ENCODE measurements around the gene SPCS2. TPM values are rescaled to one million over a fixed set of nuclear protein-coding genes. Genes with fewer than 3 reads are reported as not detected.

SPCS2 gene
- total and polyA plus RNA-seq, 2 donors (not counting 3 experiments of a cell fraction or from before 2014, with no cell fraction given), result 88.9 to 140 TPM

GRCh38 chr11:74980634-74981033 lies 31.6 kb downstream of the SPCS2 start:
- Histone ChIP-seq H3K79me2 (ENCODE audit: control insufficient read depth, insufficient read depth, low read length) (no peaks in the 10 kb centered on the region), H3K9ac (replicated peaks; ENCODE audit: extremely low read depth, insufficient read depth, low read length) (no peak overlapping the region), H3K4me3 (replicated peaks in 1 of 3; ENCODE audit: insufficient read depth in 1 of 3, low read depth in 1 of 3, low read length in 3 of 3) (no peak overlapping the region), H3K27me3 (ENCODE audit: control insufficient read depth in 2 of 2, insufficient read depth in 2 of 2, low read length in 2 of 2) (no peaks in the 10 kb centered on the region), H3K27ac (ENCODE audit: insufficient read depth, low read depth, low read length) (no peak overlapping the region), H3K9me1 (replicated peaks; ENCODE audit: control insufficient read depth, extremely low read depth, insufficient read depth, low read length) (no peaks in the 10 kb centered on the region), H3K9me3 (replicated peaks; ENCODE audit: control insufficient read depth, insufficient read depth, low read length) (no peaks in the 10 kb centered on the region), H4K20me1 (replicated peaks; ENCODE audit: control insufficient read depth, extremely low read depth, insufficient read depth, low read length) (no peaks in the 10 kb centered on the region), H3K4me2 (ENCODE audit: insufficient read depth, low read length) (no peak overlapping the region), H3K4me1 (ENCODE audit: control insufficient read depth, extremely low read depth, insufficient read depth, low read length) (no peaks in the 10 kb centered on the region), H3K36me3 (ENCODE audit: control insufficient read depth in 2 of 2, extremely low read depth in 1 of 2, insufficient read depth in 2 of 2, low read length in 2 of 2) (peaks cover 11% of the 10 kb centered on the region in 2 experiments), H2AFZ (ENCODE audit: low read depth, low read length) (no peak overlapping the region)
- CTCF ChIA-PET, result interaction anchor here (1.1 kb wide), 1 partner anchor 49 kb away, joined by 3 read pairs; no protein-coding TSS in a partner anchor
- DNase-seq (ENCODE audit: low read depth, low spot score) (peak; percentile 14), FAIRE-seq (no peak)
- BruUV-seq (replicated peaks), result no TSS peak
- POLR2A ChIA-PET, result no interaction called here
- intact Hi-C loops (cut with micrococcal nuclease), result no loop called here
- dilution Hi-C loops (cut with MboI; ENCODE audit: extremely low pct_ligation_motif_present, low sequenced_read_pairs), result no loop called here
- TF ChIP-seq FOS (IDR thresholded peaks at IDR 0.05; ENCODE audit: borderline replicate concordance, insufficient read depth, low read length), result no peak
- no peak for TF ChIP-seq GATA2 (IDR thresholded peaks at IDR 0.05; ENCODE audit: insufficient read depth, insufficient read length, low read depth, low read length)
- no peak for TF ChIP-seq EZH2 (IDR thresholded peaks at IDR 0.05; ENCODE audit: borderline replicate concordance, low read depth, low read length, severe bottlenecking)
- no peak for TF ChIP-seq JUN (IDR thresholded peaks at IDR 0.05; ENCODE audit: borderline replicate concordance, insufficient read depth, insufficient read length, low read depth)

- BruUV-seq (replicated peaks), result no TSS peak
- Histone ChIP-seq H3K27me3 (ENCODE audit: control insufficient read depth in 2 of 2, insufficient read depth in 2 of 2, low read length in 2 of 2) (no peaks in the 10 kb centered on the region), H3K9me1 (replicated peaks; ENCODE audit: control insufficient read depth, extremely low read depth, insufficient read depth, low read length) (no peaks in the 10 kb centered on the region), H3K79me2 (ENCODE audit: control insufficient read depth, insufficient read depth, low read length) (no peaks in the 10 kb centered on the region), H4K20me1 (replicated peaks; ENCODE audit: control insufficient read depth, extremely low read depth, insufficient read depth, low read length) (no peaks in the 10 kb centered on the region), H3K36me3 (ENCODE audit: control insufficient read depth in 2 of 2, extremely low read depth in 1 of 2, insufficient read depth in 2 of 2, low read length in 2 of 2) (peaks cover 3 to 4% of the 10 kb centered on the region in 2 experiments), H2AFZ (ENCODE audit: low read depth, low read length) (no peak overlapping the region), H3K4me2 (ENCODE audit: insufficient read depth, low read length) (no peak overlapping the region), H3K9me3 (replicated peaks; ENCODE audit: control insufficient read depth, insufficient read depth, low read length) (no peaks in the 10 kb centered on the region), H3K4me3 (replicated peaks in 1 of 3; ENCODE audit: insufficient read depth in 1 of 3, low read depth in 1 of 3, low read length in 3 of 3) (no peak overlapping the region), H3K27ac (ENCODE audit: insufficient read depth, low read depth, low read length) (no peak overlapping the region), H3K4me1 (ENCODE audit: control insufficient read depth, extremely low read depth, insufficient read depth, low read length) (no peaks in the 10 kb centered on the region), H3K9ac (replicated peaks; ENCODE audit: extremely low read depth, insufficient read depth, low read length) (no peak overlapping the region)
- no peak for DNase-seq (ENCODE audit: low read depth, low spot score)
- TF ChIP-seq MYC (IDR thresholded peaks at IDR 0.05; ENCODE audit: low read depth, low read length), result no peak
- TF ChIP-seq CTCF (IDR thresholded peaks at IDR 0.05; ENCODE audit: extremely low read depth in 1 of 2, insufficient read depth in 1 of 2, low read depth in 1 of 2, low read length in 2 of 2), result no peak
- dilution Hi-C loops (cut with MboI; ENCODE audit: extremely low pct_ligation_motif_present, low sequenced_read_pairs) (no loop called here), intact Hi-C loops (cut with micrococcal nuclease) (no loop called here)
- FAIRE-seq, result no peak
- POLR2A ChIA-PET, result no interaction called here
- CTCF ChIA-PET, result interaction anchor here (0.9 to 2.4 kb wide), 2 partner anchors 17 to 52 kb away, joined by 3 to 7 read pairs; no protein-coding TSS in a partner anchor
Measured at GRCh38 chr11:74981888-74982287, 32.8 kb downstream of the SPCS2 start.
